Measurements from ENCODE around the gene CDK7.
"Not testable (repeated sequence)": the region's sequence is repeated elsewhere in the genome, so short reads cannot be mapped to it uniquely, and the experiment has no call there.

CDK7 gene

GRCh38 chr5:69234457-69235268 lies at the start of gene CDK7:
Gene CDK7 (plus strand): TSS chr5:69234886. CDS start chr5:69234976, 90 bp downstream.
- DNase-seq (ENCODE audit: low read depth, low spot score) = peak; percentile 85

GRCh38 chr5:69187342-69187741 lies 47.3 kb upstream of the CDK7 start:
- DNase-seq (ENCODE audit: low read depth, low spot score) = no peak

GRCh38 chr5:69188811-69189161 lies 45.9 kb upstream of the CDK7 start:
- DNase-seq (ENCODE audit: low read depth, low spot score) = no peak

- peak; percentile 84 for DNase-seq (ENCODE audit: low read depth, low spot score)
These were observed 45.3 kb upstream of the CDK7 start, which contains the start of gene CENPH for GRCh38 chr5:69189162-69190086. Gene CENPH (plus strand): TSS chr5:69189583. CDS start chr5:69189635, 52 bp downstream.

- DNase-seq (ENCODE audit: low read depth, low spot score) = no peak
These were observed 32.2 kb upstream of the CDK7 start for GRCh38 chr5:69202497-69202896.

GRCh38 chr5:69206528-69207190 lies 28.0 kb upstream of the CDK7 start:
- no peak for DNase-seq (ENCODE audit: low read depth, low spot score)

GRCh38 chr5:69209602-69210001 lies 25.1 kb upstream of the CDK7 start:
- no peak for DNase-seq (ENCODE audit: low read depth, low spot score)

GRCh38 chr5:69211200-69211599 lies 23.5 kb upstream of the CDK7 start:
- DNase-seq (ENCODE audit: low read depth, low spot score) = no peak

- DNase-seq (ENCODE audit: low read depth, low spot score) = no peak
These were observed 22.7 kb upstream of the CDK7 start for GRCh38 chr5:69212022-69212421.

GRCh38 chr5:69213513-69214215 lies 21.0 kb upstream of the CDK7 start:
- no peak for DNase-seq (ENCODE audit: low read depth, low spot score)

- DNase-seq (ENCODE audit: low read depth, low spot score) = no peak
These were observed 17.6 kb upstream of the CDK7 start for GRCh38 chr5:69217151-69217511.

GRCh38 chr5:69217548-69218526 lies 16.8 kb upstream of the CDK7 start:
- peak; percentile 77 for DNase-seq (ENCODE audit: low read depth, low spot score)

- no peak for DNase-seq (ENCODE audit: low read depth, low spot score)
These were observed 14.7 kb upstream of the CDK7 start for GRCh38 chr5:69219939-69220338.

- not testable (repeated sequence) for DNase-seq (ENCODE audit: low read depth, low spot score)
These were observed 14.3 kb upstream of the CDK7 start for GRCh38 chr5:69220371-69220770.

GRCh38 chr5:69220833-69221232 lies 13.9 kb upstream of the CDK7 start:
- DNase-seq (ENCODE audit: low read depth, low spot score) = not testable (repeated sequence)

- DNase-seq (ENCODE audit: low read depth, low spot score) = no peak
These were observed 10.2 kb upstream of the CDK7 start for GRCh38 chr5:69224520-69224919.

- DNase-seq (ENCODE audit: low read depth, low spot score) = no peak
These were observed 8.8 kb upstream of the CDK7 start for GRCh38 chr5:69225860-69226259.

GRCh38 chr5:69230181-69230580 lies 4.5 kb upstream of the CDK7 start:
- no peak for DNase-seq (ENCODE audit: low read depth, low spot score)

- no peak for DNase-seq (ENCODE audit: low read depth, low spot score)
These were observed 3.4 kb upstream of the CDK7 start for GRCh38 chr5:69231281-69231680.

- no peak for DNase-seq (ENCODE audit: low read depth, low spot score)
These were observed 2.8 kb upstream of the CDK7 start for GRCh38 chr5:69231851-69232250.

Measured in activated CD4-positive, CD25-positive, alpha-beta regulatory T cell treated with anti-CD3 and anti-CD28 coated beads, Interleukin-2, amount 50 U/mL, for 16 hours (primary cell).